Stimulated activated CD4-positive, alpha-beta T cell treated with anti-CD3 and anti-CD28 coated beads, Interleukin-15, amount 100 ng/mL, for 1 hour (primary cell): Measurements from ENCODE around the gene ADGRB2.

ENCODE experiments used
- DNase-seq, 2 donors: peaks; one replicate each; pipeline ENCODE4 v3.0.0-alpha.2; 2020; ENCODE audit warnings: low read depth in 1 of 2, low spot score in 1 of 2

ADGRB2 gene

GRCh38 chr1:31764312-31765040 lies at the start of gene ADGRB2:
ADGRB2 (minus strand) TSS chr1:31764340; CDS start chr1:31757221, 7,119 bp downstream.
- peak in 1 of 2 donors; percentile 12 for DNase-seq

GRCh38 chr1:31812158-31812829 lies 48.2 kb upstream of the ADGRB2 start:
- no peak for DNase-seq

GRCh38 chr1:31811605-31812004 lies 47.5 kb upstream of the ADGRB2 start:
- no peak for DNase-seq

GRCh38 chr1:31809698-31810097 lies 45.6 kb upstream of the ADGRB2 start:
- DNase-seq = no peak

GRCh38 chr1:31807273-31808048 lies 43.3 kb upstream of the ADGRB2 start:
- DNase-seq = no peak

GRCh38 chr1:31805318-31805717 lies 41.2 kb upstream of the ADGRB2 start:
- DNase-seq = no peak

- no peak for DNase-seq
These were observed 40.0 kb upstream of the ADGRB2 start for GRCh38 chr1:31804098-31804497.

GRCh38 chr1:31803610-31804009 lies 39.5 kb upstream of the ADGRB2 start:
- no peak for DNase-seq

GRCh38 chr1:31802190-31803150 lies 38.3 kb upstream of the ADGRB2 start:
- DNase-seq = no peak

- no peak for DNase-seq
These were observed 37.3 kb upstream of the ADGRB2 start for GRCh38 chr1:31801458-31801857.

- no peak for DNase-seq
These were observed 36.5 kb upstream of the ADGRB2 start for GRCh38 chr1:31800674-31800967.

- no peak for DNase-seq
These were observed 35.9 kb upstream of the ADGRB2 start for GRCh38 chr1:31799895-31800673.

GRCh38 chr1:31799196-31799894 lies 35.2 kb upstream of the ADGRB2 start:
- DNase-seq = no peak

GRCh38 chr1:31798433-31799195 lies 34.5 kb upstream of the ADGRB2 start:
- DNase-seq = no peak

GRCh38 chr1:31798086-31798432 lies 33.9 kb upstream of the ADGRB2 start:
- no peak for DNase-seq

GRCh38 chr1:31797216-31797615 lies 33.1 kb upstream of the ADGRB2 start:
- no peak for DNase-seq

- DNase-seq = no peak
These were observed 32.6 kb upstream of the ADGRB2 start for GRCh38 chr1:31796707-31797106.

- DNase-seq = no peak
These were observed 31.9 kb upstream of the ADGRB2 start for GRCh38 chr1:31795801-31796621.
